H9 (cell line): ENCODE data around the gene HIVEP1. TPM values are rescaled to one million over a fixed set of nuclear protein-coding genes. Genes with fewer than 3 reads are reported as not detected.

ENCODE experiments used
- DNase-seq: peaks from one replicate; pipeline ENCODE4 v3.0.0-alpha.2; 2017
- H2AFZ ChIP-seq: one replicate; pipeline ENCODE4 v1.6.1; 2013; ENCODE audit warnings: mild to moderate bottlenecking, low read length, control low read depth, moderate library complexity
- H2AK5ac ChIP-seq: 2 replicates; pipeline ENCODE4 v1.6.1; 2013; ENCODE audit warnings: low read length, control low read depth, mixed read lengths; ENCODE audit not compliant: insufficient read length
- H2BK120ac ChIP-seq: one replicate; pipeline ENCODE4 v1.6.1; 2013; ENCODE audit warnings: low read depth, mild to moderate bottlenecking, low read length, control low read depth, inconsistent platforms; ENCODE audit not compliant: poor library complexity, severe bottlenecking
- H2BK12ac ChIP-seq: 2 replicates; pipeline ENCODE4 v1.6.1; 2013; ENCODE audit warnings: low read length, control low read depth, mixed read lengths, low read depth; ENCODE audit not compliant: insufficient read length
- H2BK15ac ChIP-seq: 2 replicates; pipeline ENCODE4 v1.6.1; 2013; ENCODE audit warnings: low read depth, low read length, control low read depth
- H2BK20ac ChIP-seq: one replicate; pipeline ENCODE4 v1.6.1; 2013; ENCODE audit warnings: low read depth, mild to moderate bottlenecking, low read length, control low read depth, inconsistent platforms; ENCODE audit not compliant: poor library complexity, severe bottlenecking
- H2BK5ac ChIP-seq: 2 replicates; pipeline ENCODE4 v1.6.1; 2013; ENCODE audit warnings: low read length, control low read depth, mixed read lengths; ENCODE audit not compliant: insufficient read length
- H3K14ac ChIP-seq: 2 replicates; pipeline ENCODE4 v1.6.1; 2013; ENCODE audit warnings: low read length, control low read depth; ENCODE audit not compliant: insufficient read depth
- H3K18ac ChIP-seq: 2 replicates; pipeline ENCODE4 v1.6.1; 2013; ENCODE audit warnings: low read depth, mild to moderate bottlenecking, mixed read lengths, low read length, control low read depth; ENCODE audit not compliant: insufficient read length
- H3K23ac ChIP-seq: 2 replicates; pipeline ENCODE4 v1.6.1; 2013; ENCODE audit warnings: low read length, control low read depth, mixed read lengths, low read depth; ENCODE audit not compliant: insufficient read length
- H3K23me2 ChIP-seq: 2 replicates; pipeline ENCODE4 v1.6.1; 2013; ENCODE audit warnings: low read depth, mild to moderate bottlenecking, mixed read lengths, low read length, control low read depth; ENCODE audit not compliant: insufficient read length, poor library complexity, severe bottlenecking
- H3K27ac ChIP-seq: 2 replicates; pipeline ENCODE4 v1.5.1; 2013; ENCODE audit warnings: low read length, control low read depth, mixed read lengths, low read depth; ENCODE audit not compliant: insufficient read length
- H3K27me3 ChIP-seq: 2 replicates; pipeline ENCODE4 v1.6.1; 2013; ENCODE audit warnings: low read length, control low read depth, inconsistent platforms; ENCODE audit not compliant: insufficient read depth
- H3K4ac ChIP-seq: 2 replicates; pipeline ENCODE4 v1.6.1; 2013; ENCODE audit warnings: low read depth, mild to moderate bottlenecking, control low read depth, inconsistent platforms, low read length, moderate library complexity
- H3K4me1 ChIP-seq: 2 replicates; pipeline ENCODE4 v1.6.1; 2013; ENCODE audit warnings: low read length, control low read depth, inconsistent platforms; ENCODE audit not compliant: insufficient read depth
- H3K4me2 ChIP-seq: 2 replicates; pipeline ENCODE4 v1.6.1; 2013; ENCODE audit warnings: low read length, control low read depth, mixed read lengths; ENCODE audit not compliant: insufficient read length, insufficient read depth
- H3K56ac ChIP-seq: 2 replicates; pipeline ENCODE4 v1.6.1; 2013; ENCODE audit warnings: low read depth, mild to moderate bottlenecking, mixed read lengths, low read length, control low read depth; ENCODE audit not compliant: insufficient read length
- H3K79me1 ChIP-seq: 2 replicates; pipeline ENCODE4 v1.6.1; 2013; ENCODE audit warnings: low read depth, mild to moderate bottlenecking, moderate library complexity, low read length, control low read depth, inconsistent platforms; ENCODE audit not compliant: insufficient read depth, poor library complexity, severe bottlenecking
- H3K79me2 ChIP-seq: 2 replicates; pipeline ENCODE4 v1.6.1; 2013; ENCODE audit warnings: low read length, control low read depth, inconsistent platforms; ENCODE audit not compliant: insufficient read depth
- H3K9ac ChIP-seq: 2 replicates; pipeline ENCODE4 v1.6.1; 2013; ENCODE audit warnings: low read length, control low read depth, mixed read lengths; ENCODE audit not compliant: insufficient read length; ENCODE audit errors: extremely low read depth
- H3K9me3 ChIP-seq: one replicate; pipeline ENCODE4 v1.6.1; 2013; ENCODE audit warnings: low read depth, low read length, inconsistent platforms; ENCODE audit not compliant: control insufficient read depth
- H3T11ph ChIP-seq: one replicate; pipeline ENCODE4 v1.6.1; 2013; ENCODE audit warnings: mild to moderate bottlenecking, low read length, control low read depth, inconsistent platforms
- H4K20me1 ChIP-seq: one replicate; pipeline ENCODE4 v1.6.1; 2013; ENCODE audit not compliant: control insufficient read depth, insufficient read length, insufficient read depth
- H4K5ac ChIP-seq: 2 replicates; pipeline ENCODE4 v1.6.1; 2013; ENCODE audit warnings: low read depth, mild to moderate bottlenecking, mixed read lengths, low read length, control low read depth; ENCODE audit not compliant: insufficient read length
- H4K8ac ChIP-seq: replicated peaks from 2 replicates; pipeline ENCODE4 v1.6.1; 2013; ENCODE audit warnings: low read length, control low read depth, mixed read lengths, low read depth; ENCODE audit not compliant: insufficient read length
- H4K91ac ChIP-seq: 2 replicates; pipeline ENCODE4 v1.6.1; 2013; ENCODE audit warnings: low read depth, mild to moderate bottlenecking, moderate library complexity, mixed read lengths, low read length, control low read depth; ENCODE audit not compliant: insufficient read length
- H3K27ac Mint-ChIP-seq, 3 experiments: 2 replicates in 2 of 3; 3 replicates in 1 of 3; pipeline ENCODE4 v1.8.0; 2020 to 2021; ENCODE audit warnings: mixed read lengths in 3 of 3, mild to moderate bottlenecking in 1 of 3, moderate library complexity in 1 of 3
- H3K27me3 Mint-ChIP-seq: 2 replicates; pipeline ENCODE4 v1.8.0; 2021; ENCODE audit warnings: low read depth, mild to moderate bottlenecking, moderate library complexity, mixed read lengths
- H3K36me3 Mint-ChIP-seq, 3 experiments: 2 replicates in 2 of 3; 3 replicates in 1 of 3; pipeline ENCODE4 v1.8.0; 2020 to 2021; ENCODE audit warnings: low read depth in 3 of 3, mixed read lengths in 3 of 3; ENCODE audit not compliant: insufficient read depth in 1 of 3
- H3K4me1 Mint-ChIP-seq, 2 experiments: 2 replicates each; pipeline ENCODE4 v1.8.0; 2020; ENCODE audit warnings: mixed read lengths in 2 of 2
- H3K4me3 Mint-ChIP-seq, 2 experiments: 2 replicates in 1 of 2; 3 replicates in 1 of 2; pipeline ENCODE4 v1.8.0; 2020 to 2021; ENCODE audit warnings: mild to moderate bottlenecking in 2 of 2, mixed read lengths in 2 of 2, moderate library complexity in 1 of 2
- H3K9me3 Mint-ChIP-seq, 2 experiments: 2 replicates in 1 of 2; 3 replicates in 1 of 2; pipeline ENCODE4 v1.8.0; 2020; ENCODE audit warnings: mild to moderate bottlenecking in 2 of 2, mixed read lengths in 2 of 2, moderate library complexity in 1 of 2
- WGBS: extraction: QIAGEN DNeasy Blood & Tissue Kit; methylation state at CpG from one replicate; pipeline ENCODE4 v1.1.7; 2013; ENCODE audit warnings: missing lambda C conversion rate, low lambda C conversion rate, mixed read lengths; ENCODE audit not compliant: insufficient read length; ENCODE audit errors: extremely low coverage; 5-methylcytosine and 5-hydroxymethylcytosine counted together
- total RNA-seq: library from RNA; stranded (reverse); gene quantifications from 2 replicates; pipeline ENCODE4 v1.2.1, GENCODE V29; 2021
- TF ChIP-seq, protein P1 (sequence below): fragments of 200-600 bp; sonication (generic); conservative IDR thresholded peaks from 3 replicates; pipeline ENCODE4 v1.8.0; 2021; ENCODE audit warnings: antibody characterized with exemption, mild to moderate bottlenecking

HIVEP1 gene
- total RNA-seq, 1 experiment from 2014 or later: 44.2 TPM

DNA sequence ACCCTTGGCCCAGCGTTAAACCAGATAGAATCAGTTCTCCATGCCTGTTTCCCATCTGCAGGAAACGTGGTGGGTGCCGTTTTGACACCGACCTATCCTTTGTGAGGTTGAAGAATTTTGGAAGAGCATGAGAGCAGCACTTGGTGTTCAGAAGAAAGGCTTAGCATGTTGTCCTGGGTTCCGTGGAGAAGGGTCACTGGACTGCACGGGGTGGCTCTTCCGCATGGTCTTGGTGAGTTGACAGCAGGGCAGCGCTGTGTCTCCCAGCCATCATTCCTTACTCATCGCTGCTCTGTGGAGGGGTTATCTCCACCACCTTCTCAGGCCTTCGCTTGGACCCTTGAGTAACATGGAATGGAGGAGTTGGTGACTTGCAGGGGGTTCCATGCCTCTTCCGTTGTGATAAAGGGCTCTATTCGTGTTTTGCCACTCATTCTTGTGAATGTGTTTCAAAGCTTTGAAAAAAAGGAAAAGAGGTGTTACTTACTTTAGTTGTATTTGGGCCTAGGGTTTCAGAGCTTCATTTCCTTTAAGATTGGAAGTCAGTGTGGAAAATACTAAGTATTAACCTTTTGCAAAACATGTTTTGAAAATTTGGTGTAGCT lies 8.2 kb downstream of the HIVEP1 start:
- Histone ChIP-seq H3K23ac (no peak overlapping the region), H3K79me2 (peaks cover 13% of the 10 kb centered on the region; the same call in 1 of the 2 replicates), H2BK5ac (no peak overlapping the region), H4K5ac (no peak overlapping the region), H2BK120ac (no peak overlapping the region), H3K56ac (no peak overlapping the region), H3T11ph (no peak overlapping the region), H3K4me2 (no peak overlapping the region), H2AFZ (no peak overlapping the region), H2BK20ac (no peak overlapping the region), H3K9me3 (no peaks in the 10 kb centered on the region), H3K23me2 (no peaks in the 10 kb centered on the region), H2BK12ac (no peak overlapping the region), H3K18ac (no peak overlapping the region), H2AK5ac (no peak overlapping the region), H3K9ac (no peak overlapping the region), H3K27me3 (no peaks in the 10 kb centered on the region), H2BK15ac (no peak overlapping the region), H4K91ac (no peak overlapping the region), H4K20me1 (no peaks in the 10 kb centered on the region), H3K4ac (no peak overlapping the region), H3K27ac (no peak overlapping the region), H4K8ac (no peak overlapping the region), H3K14ac (no peak overlapping the region), H3K79me1 (peaks cover 6% of the 10 kb centered on the region), H3K4me1 (no peaks in the 10 kb centered on the region; the same call in 1 of the 2 replicates)
- no CpG with 5 or more reads among the region's 12 CpGs for WGBS
- DNase-seq: no peak
- Mint-ChIP-seq H3K36me3 (peaks cover 47 to 73% (median 57%) of the 10 kb centered on the region in 3 experiments), H3K4me3 (no peak overlapping the region), H3K9me3 (peaks cover 3 to 6% of the 10 kb centered on the region in 2 experiments; a peak in 1 of 5 replicates), H3K4me1 (peaks cover 26 to 31% of the 10 kb centered on the region in 2 experiments), H3K27ac (peak overlapping the region; percentile 70 to 86 (median 77); a peak in 5 of 7 replicates), H3K27me3 (no peaks in the 10 kb centered on the region)
- TF ChIP-seq, protein P1, sequence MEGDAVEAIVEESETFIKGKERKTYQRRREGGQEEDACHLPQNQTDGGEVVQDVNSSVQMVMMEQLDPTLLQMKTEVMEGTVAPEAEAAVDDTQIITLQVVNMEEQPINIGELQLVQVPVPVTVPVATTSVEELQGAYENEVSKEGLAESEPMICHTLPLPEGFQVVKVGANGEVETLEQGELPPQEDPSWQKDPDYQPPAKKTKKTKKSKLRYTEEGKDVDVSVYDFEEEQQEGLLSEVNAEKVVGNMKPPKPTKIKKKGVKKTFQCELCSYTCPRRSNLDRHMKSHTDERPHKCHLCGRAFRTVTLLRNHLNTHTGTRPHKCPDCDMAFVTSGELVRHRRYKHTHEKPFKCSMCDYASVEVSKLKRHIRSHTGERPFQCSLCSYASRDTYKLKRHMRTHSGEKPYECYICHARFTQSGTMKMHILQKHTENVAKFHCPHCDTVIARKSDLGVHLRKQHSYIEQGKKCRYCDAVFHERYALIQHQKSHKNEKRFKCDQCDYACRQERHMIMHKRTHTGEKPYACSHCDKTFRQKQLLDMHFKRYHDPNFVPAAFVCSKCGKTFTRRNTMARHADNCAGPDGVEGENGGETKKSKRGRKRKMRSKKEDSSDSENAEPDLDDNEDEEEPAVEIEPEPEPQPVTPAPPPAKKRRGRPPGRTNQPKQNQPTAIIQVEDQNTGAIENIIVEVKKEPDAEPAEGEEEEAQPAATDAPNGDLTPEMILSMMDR: no peak
